Measurements from ENCODE around the gene PARS2.

PARS2 gene

DNA sequence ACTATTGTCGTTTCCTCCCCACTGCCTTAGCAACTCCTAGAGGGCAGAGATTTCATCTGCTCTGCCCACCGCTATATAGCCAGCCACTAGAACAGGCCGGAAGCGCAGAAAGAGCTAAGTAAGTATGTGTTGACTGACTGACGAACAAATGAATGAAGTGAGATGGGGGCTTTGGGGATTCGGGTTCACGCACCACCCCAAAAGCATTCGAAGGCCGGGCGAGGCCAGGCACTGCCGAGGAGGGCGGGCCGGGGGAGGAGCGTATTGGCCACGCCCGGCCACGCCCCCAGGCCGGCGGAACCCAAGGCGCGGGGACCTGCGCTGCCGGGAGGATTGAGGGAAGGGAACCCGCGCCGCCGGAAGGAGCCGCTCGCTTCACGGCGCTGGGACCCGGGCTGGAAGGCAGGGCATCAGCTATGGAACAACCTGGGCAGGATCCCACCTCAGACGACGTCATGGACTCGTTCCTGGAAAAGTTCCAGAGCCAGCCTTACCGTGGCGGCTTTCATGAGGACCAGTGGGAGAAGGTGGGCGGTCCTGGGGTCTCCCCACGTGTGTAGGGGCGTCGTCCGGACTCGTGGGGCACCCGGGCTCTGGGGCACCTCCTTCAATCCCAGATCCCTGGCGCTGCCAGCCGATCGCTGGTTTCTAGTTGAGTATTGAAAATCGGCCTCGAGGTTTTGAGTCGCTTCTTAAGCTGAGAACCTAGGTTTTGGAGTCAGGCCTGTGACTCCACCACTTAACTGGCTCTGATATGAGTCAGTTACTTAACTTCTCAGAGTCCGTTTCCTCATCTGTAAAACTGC is 48.6 kb downstream of the PARS2 start, which contains the start of gene TTC4:
Gene TTC4, plus strand, starts transcription at position 369 of the 806 bp plus-strand sequence. Its CDS starts 48 bp downstream, at position 417.
- TF ChIP-seq RAD21 (IDR thresholded peaks at IDR 0.05; ENCODE audit: low read depth) (no peak), EGR1 (IDR thresholded peaks at IDR 0.05) (0 out of 2 replicates have a peak, but pooled peaks have one; percentile 28), NFIC (IDR thresholded peaks at IDR 0.05) (0 out of 2 replicates have a peak, but pooled peaks have one; percentile 30), TEAD4 (IDR thresholded peaks at IDR 0.05) (no peak), FOXM1 (IDR thresholded peaks at IDR 0.05; ENCODE audit: borderline replicate concordance, low read depth) (no peak), EP300 (IDR thresholded peaks at IDR 0.05; ENCODE audit: borderline replicate concordance) (no peak), YY1 (IDR thresholded peaks at IDR 0.05; ENCODE audit: low read depth) (peak; percentile 73; the same call in 1 of the 2 replicates), CREB1 (IDR thresholded peaks at IDR 0.05; ENCODE audit: low read depth) (no peak), CEBPB (IDR thresholded peaks at IDR 0.05) (no peak), TAF1 (IDR thresholded peaks at IDR 0.05; ENCODE audit: low read depth) (peak; percentile 99), TCF12 (IDR thresholded peaks at IDR 0.05; ENCODE audit: low read depth) (peak; percentile 68; the same call in 1 of the 2 replicates), ZBTB7A (IDR thresholded peaks at IDR 0.05; ENCODE audit: low read depth) (0 out of 2 replicates have a peak, but pooled peaks have one; percentile 46)
- TF ChIP-seq, protein P1, sequence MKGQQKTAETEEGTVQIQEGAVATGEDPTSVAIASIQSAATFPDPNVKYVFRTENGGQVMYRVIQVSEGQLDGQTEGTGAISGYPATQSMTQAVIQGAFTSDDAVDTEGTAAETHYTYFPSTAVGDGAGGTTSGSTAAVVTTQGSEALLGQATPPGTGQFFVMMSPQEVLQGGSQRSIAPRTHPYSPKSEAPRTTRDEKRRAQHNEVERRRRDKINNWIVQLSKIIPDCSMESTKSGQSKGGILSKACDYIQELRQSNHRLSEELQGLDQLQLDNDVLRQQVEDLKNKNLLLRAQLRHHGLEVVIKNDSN (IDR thresholded peaks at IDR 0.05) = peak; percentile 60
- TF ChIP-seq, protein P2, sequence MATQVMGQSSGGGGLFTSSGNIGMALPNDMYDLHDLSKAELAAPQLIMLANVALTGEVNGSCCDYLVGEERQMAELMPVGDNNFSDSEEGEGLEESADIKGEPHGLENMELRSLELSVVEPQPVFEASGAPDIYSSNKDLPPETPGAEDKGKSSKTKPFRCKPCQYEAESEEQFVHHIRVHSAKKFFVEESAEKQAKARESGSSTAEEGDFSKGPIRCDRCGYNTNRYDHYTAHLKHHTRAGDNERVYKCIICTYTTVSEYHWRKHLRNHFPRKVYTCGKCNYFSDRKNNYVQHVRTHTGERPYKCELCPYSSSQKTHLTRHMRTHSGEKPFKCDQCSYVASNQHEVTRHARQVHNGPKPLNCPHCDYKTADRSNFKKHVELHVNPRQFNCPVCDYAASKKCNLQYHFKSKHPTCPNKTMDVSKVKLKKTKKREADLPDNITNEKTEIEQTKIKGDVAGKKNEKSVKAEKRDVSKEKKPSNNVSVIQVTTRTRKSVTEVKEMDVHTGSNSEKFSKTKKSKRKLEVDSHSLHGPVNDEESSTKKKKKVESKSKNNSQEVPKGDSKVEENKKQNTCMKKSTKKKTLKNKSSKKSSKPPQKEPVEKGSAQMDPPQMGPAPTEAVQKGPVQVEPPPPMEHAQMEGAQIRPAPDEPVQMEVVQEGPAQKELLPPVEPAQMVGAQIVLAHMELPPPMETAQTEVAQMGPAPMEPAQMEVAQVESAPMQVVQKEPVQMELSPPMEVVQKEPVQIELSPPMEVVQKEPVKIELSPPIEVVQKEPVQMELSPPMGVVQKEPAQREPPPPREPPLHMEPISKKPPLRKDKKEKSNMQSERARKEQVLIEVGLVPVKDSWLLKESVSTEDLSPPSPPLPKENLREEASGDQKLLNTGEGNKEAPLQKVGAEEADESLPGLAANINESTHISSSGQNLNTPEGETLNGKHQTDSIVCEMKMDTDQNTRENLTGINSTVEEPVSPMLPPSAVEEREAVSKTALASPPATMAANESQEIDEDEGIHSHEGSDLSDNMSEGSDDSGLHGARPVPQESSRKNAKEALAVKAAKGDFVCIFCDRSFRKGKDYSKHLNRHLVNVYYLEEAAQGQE (IDR thresholded peaks at IDR 0.05; ENCODE audit: low read depth) = 0 out of 2 replicates have a peak, but pooled peaks have one; percentile 15
- TF ChIP-seq, protein P3, sequence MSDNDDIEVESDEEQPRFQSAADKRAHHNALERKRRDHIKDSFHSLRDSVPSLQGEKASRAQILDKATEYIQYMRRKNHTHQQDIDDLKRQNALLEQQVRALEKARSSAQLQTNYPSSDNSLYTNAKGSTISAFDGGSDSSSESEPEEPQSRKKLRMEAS (IDR thresholded peaks at IDR 0.05) = peak; percentile 88

DNA sequence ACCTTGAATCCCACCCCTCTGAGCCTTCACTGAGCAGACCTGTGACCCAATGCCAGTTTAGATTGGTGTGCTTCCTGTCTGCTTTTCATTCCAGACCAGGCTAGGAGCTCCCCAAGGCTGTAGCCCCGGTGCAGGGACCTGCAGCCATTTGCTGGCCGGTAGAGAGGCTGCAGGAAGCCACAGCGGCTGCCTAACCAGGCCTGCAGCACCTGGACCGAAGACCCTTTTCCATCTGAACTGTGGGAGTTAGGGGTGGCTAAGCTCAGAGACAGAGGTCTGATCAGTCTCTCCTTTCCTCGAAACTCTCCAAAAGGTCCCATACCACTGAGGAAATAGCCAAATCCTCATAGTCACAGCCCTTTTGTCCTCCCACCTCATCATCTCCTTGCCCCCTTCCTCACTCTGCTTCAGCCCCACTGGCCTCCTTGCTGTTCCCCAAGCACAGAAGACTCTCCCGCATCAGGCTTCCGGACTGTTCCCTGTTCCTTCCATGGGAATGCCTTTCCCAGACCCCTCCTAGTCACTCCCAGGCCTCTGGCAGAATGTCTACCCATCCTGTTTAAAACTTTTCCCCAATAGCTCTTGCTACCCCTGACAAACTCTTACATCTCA is 49.3 kb downstream of the PARS2 start:
- TF ChIP-seq RAD21 (IDR thresholded peaks at IDR 0.05; ENCODE audit: low read depth) (no peak), ZBTB7A (IDR thresholded peaks at IDR 0.05; ENCODE audit: low read depth) (no peak), EGR1 (IDR thresholded peaks at IDR 0.05) (no peak), CEBPB (IDR thresholded peaks at IDR 0.05) (no peak), FOXM1 (IDR thresholded peaks at IDR 0.05; ENCODE audit: borderline replicate concordance, low read depth) (no peak), TEAD4 (IDR thresholded peaks at IDR 0.05) (no peak), TCF12 (IDR thresholded peaks at IDR 0.05; ENCODE audit: low read depth) (no peak), NFIC (IDR thresholded peaks at IDR 0.05) (no peak), YY1 (IDR thresholded peaks at IDR 0.05; ENCODE audit: low read depth) (no peak)

DNA sequence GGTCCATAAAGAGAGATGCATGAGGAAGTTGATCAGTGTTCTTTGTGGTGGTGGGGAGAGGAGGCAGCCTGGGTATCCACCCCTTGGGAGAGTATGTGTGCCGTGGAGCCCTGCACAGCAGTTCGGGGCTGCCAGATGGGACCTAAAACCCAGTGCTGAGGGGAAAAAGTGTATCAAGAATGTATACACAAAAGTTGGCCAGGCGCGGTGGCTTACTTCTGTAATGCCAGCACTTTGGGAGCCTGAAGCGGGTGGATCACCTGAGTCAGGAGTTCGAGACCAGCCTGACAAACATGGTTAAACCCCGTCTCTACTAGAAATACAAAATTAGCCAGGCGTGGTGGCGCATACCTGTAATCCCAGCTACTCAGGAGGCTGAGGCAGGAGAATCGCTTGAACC is 52.8 kb downstream of the PARS2 start:
- no peak for TF ChIP-seq CEBPB (IDR thresholded peaks at IDR 0.05)
- TF ChIP-seq YY1 (IDR thresholded peaks at IDR 0.05; ENCODE audit: low read depth) = no peak
- no peak for TF ChIP-seq TEAD4 (IDR thresholded peaks at IDR 0.05)
- TF ChIP-seq TCF12 (IDR thresholded peaks at IDR 0.05; ENCODE audit: low read depth) = no peak
- TF ChIP-seq ZBTB7A (IDR thresholded peaks at IDR 0.05; ENCODE audit: low read depth) = no peak
- TF ChIP-seq NFIC (IDR thresholded peaks at IDR 0.05) = no peak
- TF ChIP-seq, protein P3 (IDR thresholded peaks at IDR 0.05) = no peak

DNA sequence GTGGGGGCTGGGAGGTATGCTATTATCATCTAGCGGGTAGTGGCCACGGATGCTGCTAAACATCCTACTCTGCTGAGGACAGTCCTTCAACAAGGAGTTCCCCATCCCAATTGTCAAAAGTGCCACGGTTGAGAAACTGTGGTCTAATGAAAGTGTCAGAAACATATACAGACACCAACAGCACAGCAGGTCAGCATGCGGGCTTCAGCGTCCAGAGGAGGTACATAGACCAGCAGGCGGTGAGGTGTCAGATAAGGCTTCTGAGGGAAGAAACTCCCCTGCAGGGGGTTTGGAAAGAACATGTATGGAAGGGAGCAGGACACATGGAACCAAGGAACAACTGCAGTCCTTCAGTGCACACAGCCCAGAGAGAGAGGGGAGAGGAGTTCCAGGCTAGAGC is 53.5 kb downstream of the PARS2 start:
- TF ChIP-seq, protein P1 (IDR thresholded peaks at IDR 0.05) = no peak
- TF ChIP-seq CREB1 (IDR thresholded peaks at IDR 0.05; ENCODE audit: low read depth) (no peak), TAF1 (IDR thresholded peaks at IDR 0.05; ENCODE audit: low read depth) (no peak), ZBTB7A (IDR thresholded peaks at IDR 0.05; ENCODE audit: low read depth) (no peak), RAD21 (IDR thresholded peaks at IDR 0.05; ENCODE audit: low read depth) (no peak), CEBPB (IDR thresholded peaks at IDR 0.05) (no peak), EP300 (IDR thresholded peaks at IDR 0.05; ENCODE audit: borderline replicate concordance) (no peak), YY1 (IDR thresholded peaks at IDR 0.05; ENCODE audit: low read depth) (no peak), NFIC (IDR thresholded peaks at IDR 0.05) (no peak), FOXM1 (IDR thresholded peaks at IDR 0.05; ENCODE audit: borderline replicate concordance, low read depth) (no peak), EGR1 (IDR thresholded peaks at IDR 0.05) (no peak)
- TF ChIP-seq, protein P3 (IDR thresholded peaks at IDR 0.05) = no peak
- TF ChIP-seq, protein P2 (IDR thresholded peaks at IDR 0.05; ENCODE audit: low read depth) = no peak

DNA sequence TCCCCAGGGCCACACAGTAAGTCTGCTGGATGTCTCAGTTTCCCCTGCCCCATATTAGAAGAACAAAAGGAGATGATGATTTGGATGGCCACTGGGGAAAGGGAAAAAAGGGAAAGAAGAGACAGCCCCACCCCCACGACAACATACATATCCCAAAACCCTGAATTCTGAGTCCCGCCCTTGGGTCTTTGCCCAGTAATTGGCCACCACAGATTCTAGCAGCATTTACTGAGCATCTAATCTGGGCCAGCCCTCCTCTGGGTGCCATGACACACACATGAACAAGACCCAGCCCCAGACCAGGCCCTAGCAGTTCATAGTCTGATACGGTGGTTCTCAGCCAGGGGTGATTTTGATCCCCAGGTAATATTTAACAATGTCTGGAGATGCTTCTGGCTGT is 53.9 kb downstream of the PARS2 start:
- TF ChIP-seq YY1 (IDR thresholded peaks at IDR 0.05; ENCODE audit: low read depth) = no peak
- no peak for TF ChIP-seq NFIC (IDR thresholded peaks at IDR 0.05)
- TF ChIP-seq TEAD4 (IDR thresholded peaks at IDR 0.05) = no peak
- TF ChIP-seq EGR1 (IDR thresholded peaks at IDR 0.05) = no peak
- TF ChIP-seq CREB1 (IDR thresholded peaks at IDR 0.05; ENCODE audit: low read depth) = no peak
- TF ChIP-seq, protein P3 (IDR thresholded peaks at IDR 0.05) = no peak
- TF ChIP-seq TCF12 (IDR thresholded peaks at IDR 0.05; ENCODE audit: low read depth) = no peak
- TF ChIP-seq FOXM1 (IDR thresholded peaks at IDR 0.05; ENCODE audit: borderline replicate concordance, low read depth) = no peak
- TF ChIP-seq, protein P2 (IDR thresholded peaks at IDR 0.05; ENCODE audit: low read depth) = no peak
- TF ChIP-seq, protein P1 (IDR thresholded peaks at IDR 0.05) = no peak
- TF ChIP-seq ZBTB7A (IDR thresholded peaks at IDR 0.05; ENCODE audit: low read depth) = no peak
- TF ChIP-seq CEBPB (IDR thresholded peaks at IDR 0.05) = no peak
- TF ChIP-seq TAF1 (IDR thresholded peaks at IDR 0.05; ENCODE audit: low read depth) = no peak
- no peak for TF ChIP-seq EP300 (IDR thresholded peaks at IDR 0.05; ENCODE audit: borderline replicate concordance)
- TF ChIP-seq RAD21 (IDR thresholded peaks at IDR 0.05; ENCODE audit: low read depth) = no peak
